Measurements from ENCODE around the gene LECT2.

The LECT2 gene

DNA sequence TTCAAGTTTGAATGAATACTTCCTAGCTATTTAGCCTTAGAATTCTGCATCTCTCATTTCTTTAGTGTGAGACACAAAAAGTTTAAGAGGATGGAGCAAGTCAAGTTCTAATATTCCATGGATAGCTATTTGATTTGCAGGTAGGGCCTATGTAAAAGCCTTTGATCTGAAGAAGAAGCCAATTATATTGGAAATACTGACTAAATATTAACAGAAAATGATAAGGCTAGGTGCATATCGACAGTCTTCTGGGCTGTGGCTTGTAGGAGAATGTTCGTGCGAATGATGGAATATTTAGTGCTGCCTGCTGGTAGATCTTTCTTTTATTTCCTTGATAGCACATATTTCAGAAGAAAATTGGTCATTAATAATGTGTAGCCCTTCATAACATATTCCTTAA lies at the start of gene LECT2:
TSS of gene LECT2 (minus strand) at position 85 of the 400 bp plus-strand sequence. CDS start 150 bp downstream, outside the sequence.
- no peak within 1 kb of the TSS for H3K4me3 ChIP-seq (ENCODE audit: low read length)
- no peak for DNase-seq (ENCODE audit: low read depth)
- no peak for TF ChIP-seq CTCF (conservative IDR thresholded peaks at IDR 0.05; ENCODE audit: low read length)

- peak; percentile 91 for DNase-seq (ENCODE audit: low read depth)
- H3K4me3 ChIP-seq (ENCODE audit: low read length) = no peak overlapping the region
- no peak for TF ChIP-seq CTCF (conservative IDR thresholded peaks at IDR 0.05; ENCODE audit: low read length)
Measured at GRCh38 chr5:136004436-136004835, 49.7 kb upstream of the LECT2 start.

GRCh38 chr5:136001466-136001981 lies 46.7 kb upstream of the LECT2 start:
- no peak overlapping the region for H3K4me3 ChIP-seq (ENCODE audit: low read length)
- peak; percentile 97 for DNase-seq (ENCODE audit: low read depth)
- TF ChIP-seq CTCF (conservative IDR thresholded peaks at IDR 0.05; ENCODE audit: low read length) = no peak

DNA sequence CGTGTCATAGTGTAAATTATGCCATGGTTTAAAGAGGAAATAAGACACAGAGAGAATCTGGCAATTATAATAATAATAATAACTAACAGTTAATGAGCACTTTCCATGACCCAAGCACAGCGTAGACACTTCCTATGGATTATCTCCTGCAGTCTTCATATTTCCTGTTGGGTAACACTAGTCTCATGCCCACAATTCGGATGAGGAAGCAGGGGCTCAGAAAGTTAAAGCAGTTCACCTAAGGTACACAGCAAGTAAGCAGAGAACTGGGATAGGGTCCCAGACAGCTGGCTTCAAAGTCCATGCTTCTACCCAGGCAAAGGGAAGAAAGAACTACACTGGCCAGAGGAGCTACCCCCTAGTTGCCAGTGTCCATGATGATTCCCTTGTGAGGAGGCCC lies 46.1 kb upstream of the LECT2 start:
- TF ChIP-seq CTCF (conservative IDR thresholded peaks at IDR 0.05; ENCODE audit: low read length) = no peak
- H3K4me3 ChIP-seq (ENCODE audit: low read length) = no peak overlapping the region
- no peak for DNase-seq (ENCODE audit: low read depth)

GRCh38 chr5:136000147-136000546 lies 45.4 kb upstream of the LECT2 start:
- no peak for TF ChIP-seq CTCF (conservative IDR thresholded peaks at IDR 0.05; ENCODE audit: low read length)
- H3K4me3 ChIP-seq (ENCODE audit: low read length) = no peak overlapping the region
- no peak for DNase-seq (ENCODE audit: low read depth)

DNA sequence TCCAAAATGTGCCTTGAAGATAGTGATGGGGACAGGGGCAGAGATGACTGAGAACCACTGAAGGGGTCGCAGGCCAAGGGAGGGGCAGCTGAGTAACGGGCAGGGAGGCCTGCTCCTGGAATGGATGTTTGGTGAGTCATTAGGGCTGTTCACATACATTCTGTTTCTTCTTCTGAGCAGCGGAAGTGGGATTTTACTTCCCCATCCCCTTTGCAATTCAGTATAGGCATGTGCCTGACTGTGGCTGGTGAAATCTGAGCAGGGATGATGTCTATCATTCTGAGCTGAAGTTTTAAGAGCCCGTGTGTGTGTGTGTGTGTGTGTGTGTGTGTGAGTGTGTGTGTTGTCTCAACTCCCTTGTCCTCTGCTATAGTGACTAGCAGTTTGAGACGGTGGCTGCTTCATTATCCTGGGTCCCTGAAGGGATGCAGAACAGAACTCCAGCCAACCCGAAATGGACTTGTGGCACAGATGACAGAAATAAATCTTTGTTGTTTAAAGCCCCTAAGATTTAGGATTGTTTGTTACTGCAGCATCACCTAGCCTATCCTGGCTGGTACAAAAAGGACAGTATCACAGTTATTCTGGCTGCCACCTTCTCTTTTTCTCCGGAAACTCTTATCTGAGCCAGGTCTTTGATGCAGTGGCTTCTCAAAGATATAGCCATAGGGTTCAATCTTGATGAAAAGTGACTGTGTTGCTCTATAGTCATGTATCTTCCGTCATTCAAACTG lies 44.8 kb upstream of the LECT2 start:
- TF ChIP-seq CTCF (conservative IDR thresholded peaks at IDR 0.05; ENCODE audit: low read length) = no peak
- DNase-seq (ENCODE audit: low read depth) = peak; percentile 79
- no peak overlapping the region for H3K4me3 ChIP-seq (ENCODE audit: low read length)

GRCh38 chr5:135998889-135999288 lies 44.1 kb upstream of the LECT2 start:
- no peak overlapping the region for H3K4me3 ChIP-seq (ENCODE audit: low read length)
- DNase-seq (ENCODE audit: low read depth) = no peak
- TF ChIP-seq CTCF (conservative IDR thresholded peaks at IDR 0.05; ENCODE audit: low read length) = no peak
